Stomach (tissue), 4 donors: ENCODE results near the gene SCN4A.
"Not testable (repeated sequence)": the region's sequence is repeated elsewhere in the genome, so short reads cannot be mapped to it uniquely, and the experiment has no call there.

Source experiments
- EP300 ChIP-seq: sonication (generic); formaldehyde crosslinking; IDR thresholded peaks from one replicate; pipeline ENCODE4 v1.6.1; 2017; ENCODE audit warnings: antibody characterized with exemption
- POLR2A ChIP-seq, 4 donors: fragments of 450-650 bp; IDR thresholded peaks; one replicate each; pipeline ENCODE4 v1.6.1; 2016; ENCODE audit warnings: antibody characterized with exemption in 4 of 4, control low read depth in 2 of 4, mild to moderate bottlenecking in 1 of 4, moderate library complexity in 1 of 4
- POLR2AphosphoS5 ChIP-seq, 3 donors: sonication (generic); formaldehyde crosslinking; IDR thresholded peaks; one replicate each; pipeline ENCODE4 v1.6.1; 2016; ENCODE audit warnings: antibody characterized with exemption in 3 of 3

GRCh38 chr17:63892316-63893037, 80.2 kb downstream of the SCN4A start:
- not testable (repeated sequence) for TF ChIP-seq POLR2A (IDR thresholded peaks at IDR 0.05); EP300; POLR2AphosphoS5 (IDR thresholded peaks at IDR 0.05)
